MG63 (cell line): Measurements from ENCODE around the gene ZNF555. TPM values are rescaled to one million over a fixed set of nuclear protein-coding genes. Genes with fewer than 3 reads are reported as not detected.
A peak's percentile ranks its signal among the peaks of the same experiment; 100 is the strongest.
"Not testable (repeated sequence)": the region's sequence is repeated elsewhere in the genome, so short reads cannot be mapped to it uniquely, and the experiment has no call there.

Experiments used
- DNase-seq: peaks from one replicate; pipeline ENCODE4 v3.0.0-alpha.2; 2020
- H3K27me3 ChIP-seq: fragments of 250-450 bp; sonication (Bioruptor Pico); 2 replicates; pipeline ENCODE4 v1.5.1; 2020; ENCODE audit warnings: mild to moderate bottlenecking, moderate library complexity
- H3K36me3 ChIP-seq: fragments of 250-450 bp; sonication (Bioruptor Pico); 2 replicates; pipeline ENCODE4 v1.5.1; 2020; ENCODE audit warnings: mild to moderate bottlenecking, moderate library complexity
- H3K4me3 ChIP-seq: fragments of 250-450 bp; sonication (Bioruptor Pico); 2 replicates; pipeline ENCODE4 v1.5.1; 2020; ENCODE audit warnings: mild to moderate bottlenecking, moderate library complexity
- H3K9me3 ChIP-seq: fragments of 250-450 bp; sonication (Bioruptor Pico); 2 replicates; pipeline ENCODE4 v1.5.1; 2020; ENCODE audit warnings: mild to moderate bottlenecking, moderate library complexity
- total RNA-seq: library from RNA; depleted of rRNA; stranded (reverse); fragments of >200 nt; shearing (Covaris generic); gene quantifications from 2 replicates; pipeline ENCODE4 v1.2.3, GENCODE V29; 2014; ENCODE audit warnings: low replicate concordance; rRNA removed

Gene ZNF555
- 0.92 and 4.5 TPM in 2 replicates for total RNA-seq

- Histone ChIP-seq H3K4me3 (peak within 1 kb of the TSS; percentile 77), H3K9me3 (no peaks in the 10 kb centered on the region), H3K27me3 (no peaks in the 10 kb centered on the region), H3K36me3 (no peaks in the 10 kb centered on the region)
- peak; percentile 96 for DNase-seq
These were observed at the start of gene ZNF555 for GRCh38 chr19:2840794-2841791. Gene ZNF555, plus strand, starts transcription at chr19:2841475. Its CDS starts 98 bp downstream, at chr19:2841573.

- no peak for DNase-seq
- Histone ChIP-seq H3K9me3 (no peaks in the 10 kb centered on the region), H3K36me3 (no peaks in the 10 kb centered on the region; the same call in none of the 2 replicates), H3K4me3 (no peak overlapping the region), H3K27me3 (no peaks in the 10 kb centered on the region)
These were observed 49.4 kb upstream of the ZNF555 start for GRCh38 chr19:2791876-2792275.

- not testable (repeated sequence) for H3K27me3 ChIP-seq, DNase-seq, H3K9me3 ChIP-seq, H3K36me3 ChIP-seq, H3K4me3 ChIP-seq
These were observed 48.6 kb upstream of the ZNF555 start for GRCh38 chr19:2792666-2793065.

- no peaks in the 10 kb centered on the region; the same call in 1 of the 2 replicates for H3K36me3 ChIP-seq
- H3K27me3 ChIP-seq: no peaks in the 10 kb centered on the region
- no peak overlapping the region for H3K4me3 ChIP-seq
- H3K9me3 ChIP-seq: no peaks in the 10 kb centered on the region
- no peak for DNase-seq
These were observed 48.1 kb upstream of the ZNF555 start for GRCh38 chr19:2793126-2793525.

- no peaks in the 10 kb centered on the region for H3K27me3 ChIP-seq
- no peaks in the 10 kb centered on the region; the same call in 1 of the 2 replicates for H3K36me3 ChIP-seq
- DNase-seq: no peak
- H3K9me3 ChIP-seq: no peaks in the 10 kb centered on the region
- no peak overlapping the region for H3K4me3 ChIP-seq
These were observed 47.7 kb upstream of the ZNF555 start for GRCh38 chr19:2793577-2793976.

- no peak overlapping the region for H3K4me3 ChIP-seq
- H3K36me3 ChIP-seq: no peaks in the 10 kb centered on the region; the same call in 1 of the 2 replicates
- H3K9me3 ChIP-seq: no peaks in the 10 kb centered on the region
- no peak for DNase-seq
- H3K27me3 ChIP-seq: no peaks in the 10 kb centered on the region
These were observed 45.2 kb upstream of the ZNF555 start for GRCh38 chr19:2795827-2796658.

GRCh38 chr19:2796659-2797266 lies 44.5 kb upstream of the ZNF555 start:
- Histone ChIP-seq H3K36me3 (no peaks in the 10 kb centered on the region; the same call in 1 of the 2 replicates), H3K9me3 (no peaks in the 10 kb centered on the region)

GRCh38 chr19:2797280-2797679 lies 44.0 kb upstream of the ZNF555 start:
- H3K4me3 ChIP-seq: no peak overlapping the region
- DNase-seq: no peak
- H3K9me3 ChIP-seq: no peaks in the 10 kb centered on the region
- no peaks in the 10 kb centered on the region; the same call in 1 of the 2 replicates for H3K36me3 ChIP-seq
- H3K27me3 ChIP-seq: no peaks in the 10 kb centered on the region

More at GRCh38 chr19:2796659-2797266, 44.5 kb upstream of the ZNF555 start:
- Histone ChIP-seq H3K4me3 (no peak overlapping the region), H3K27me3 (no peaks in the 10 kb centered on the region)
- no peak for DNase-seq

GRCh38 chr19:2798158-2798685 lies 43.1 kb upstream of the ZNF555 start:
- Histone ChIP-seq H3K36me3 (no peaks in the 10 kb centered on the region; the same call in 1 of the 2 replicates), H3K27me3 (no peaks in the 10 kb centered on the region), H3K9me3 (no peaks in the 10 kb centered on the region), H3K4me3 (no peak overlapping the region)
- no peak for DNase-seq

GRCh38 chr19:2798733-2799132 lies 42.5 kb upstream of the ZNF555 start:
- no peaks in the 10 kb centered on the region for H3K27me3 ChIP-seq
- DNase-seq: peak; percentile 27
- H3K36me3 ChIP-seq: no peaks in the 10 kb centered on the region; the same call in 1 of the 2 replicates
- H3K9me3 ChIP-seq: no peaks in the 10 kb centered on the region
- no peak overlapping the region for H3K4me3 ChIP-seq

GRCh38 chr19:2799273-2800020 lies 41.8 kb upstream of the ZNF555 start:
- H3K4me3 ChIP-seq: no peak overlapping the region
- no peaks in the 10 kb centered on the region for H3K36me3 ChIP-seq
- H3K27me3 ChIP-seq: no peaks in the 10 kb centered on the region
- no peak for DNase-seq
- no peaks in the 10 kb centered on the region for H3K9me3 ChIP-seq

GRCh38 chr19:2800506-2800905 lies 40.8 kb upstream of the ZNF555 start:
- no peaks in the 10 kb centered on the region for H3K9me3 ChIP-seq
- H3K4me3 ChIP-seq: no peak overlapping the region
- DNase-seq: no peak
- no peaks in the 10 kb centered on the region for H3K27me3 ChIP-seq
- H3K36me3 ChIP-seq: 0 out of 2 replicates have a peak, but pooled peaks cover 2% of the 10 kb centered on the region

- Histone ChIP-seq H3K9me3 (no peaks in the 10 kb centered on the region), H3K36me3 (0 out of 2 replicates have a peak, but pooled peaks cover 2% of the 10 kb centered on the region)
- no peak for DNase-seq
These were observed 38.4 kb upstream of the ZNF555 start for GRCh38 chr19:2802826-2803225.

GRCh38 chr19:2803486-2804155 lies 37.7 kb upstream of the ZNF555 start:
- H3K4me3 ChIP-seq: no peak overlapping the region
- DNase-seq: no peak
- no peaks in the 10 kb centered on the region for H3K9me3 ChIP-seq
- peaks cover 2% of the 10 kb centered on the region; the same call in 1 of the 2 replicates for H3K36me3 ChIP-seq
- H3K27me3 ChIP-seq: no peaks in the 10 kb centered on the region

More at GRCh38 chr19:2802826-2803225, 38.4 kb upstream of the ZNF555 start:
- Histone ChIP-seq H3K4me3 (no peak overlapping the region), H3K27me3 (no peaks in the 10 kb centered on the region)
